Cerebellar cortex (tissue), 1 donor: ENCODE measurements around the gene TMEM175.
A peak's percentile ranks its signal among the peaks of the same experiment; 100 is the strongest.

Source experiments
- DNase-seq: peaks from one replicate; pipeline ENCODE4 v3.0.0-alpha.2; 2015; ENCODE audit warnings: low spot score

Gene TMEM175, protein sequence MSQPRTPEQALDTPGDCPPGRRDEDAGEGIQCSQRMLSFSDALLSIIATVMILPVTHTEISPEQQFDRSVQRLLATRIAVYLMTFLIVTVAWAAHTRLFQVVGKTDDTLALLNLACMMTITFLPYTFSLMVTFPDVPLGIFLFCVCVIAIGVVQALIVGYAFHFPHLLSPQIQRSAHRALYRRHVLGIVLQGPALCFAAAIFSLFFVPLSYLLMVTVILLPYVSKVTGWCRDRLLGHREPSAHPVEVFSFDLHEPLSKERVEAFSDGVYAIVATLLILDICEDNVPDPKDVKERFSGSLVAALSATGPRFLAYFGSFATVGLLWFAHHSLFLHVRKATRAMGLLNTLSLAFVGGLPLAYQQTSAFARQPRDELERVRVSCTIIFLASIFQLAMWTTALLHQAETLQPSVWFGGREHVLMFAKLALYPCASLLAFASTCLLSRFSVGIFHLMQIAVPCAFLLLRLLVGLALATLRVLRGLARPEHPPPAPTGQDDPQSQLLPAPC

DNA sequence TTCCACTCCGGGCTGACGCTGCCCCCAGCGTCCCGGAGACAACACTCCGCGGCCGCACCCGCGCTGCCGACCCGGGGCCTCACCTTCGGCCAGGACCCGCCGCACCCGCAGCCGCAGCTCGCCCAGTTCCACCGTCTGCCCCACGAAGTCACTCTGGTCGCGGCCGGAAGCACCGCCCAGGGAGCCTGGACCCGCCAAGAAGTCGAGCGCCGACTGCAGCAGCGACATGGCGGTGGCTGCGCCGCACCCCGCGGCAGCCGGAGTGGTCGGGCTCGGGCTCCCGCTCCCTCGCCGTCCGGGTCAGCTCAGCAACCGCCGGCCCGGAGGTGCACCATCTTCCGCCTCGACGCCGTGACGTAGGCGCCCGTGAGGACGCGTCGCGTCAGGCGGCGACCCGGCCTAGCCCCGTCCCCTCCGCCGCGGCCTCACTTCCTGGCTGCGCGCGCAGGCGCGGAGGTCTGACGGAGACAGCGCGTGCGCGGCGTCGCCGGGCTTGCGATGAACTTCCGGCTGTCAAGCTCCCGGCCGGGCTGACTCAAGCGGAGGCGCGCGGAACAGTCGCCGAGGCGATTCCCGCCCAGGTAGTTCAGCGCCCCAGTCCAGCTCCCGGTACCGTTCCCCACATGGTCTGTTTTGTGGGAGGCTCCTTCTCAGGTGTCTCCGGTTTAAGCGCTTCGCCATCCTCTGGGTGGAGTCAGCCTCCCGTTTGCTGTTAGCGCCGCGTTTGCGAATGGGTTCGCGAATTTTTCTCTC lies at the start of gene TMEM175, which contains the start of gene GAK:
TMEM175 (plus strand) TSS at position 501 of the 753 bp plus-strand sequence. CDS start 15,280 bp downstream, outside the sequence.
GAK (minus strand) TSS at position 357 of the 753 bp plus-strand sequence; CDS start at position 228, 129 bp downstream.
- peak; percentile 91 for DNase-seq

DNA sequence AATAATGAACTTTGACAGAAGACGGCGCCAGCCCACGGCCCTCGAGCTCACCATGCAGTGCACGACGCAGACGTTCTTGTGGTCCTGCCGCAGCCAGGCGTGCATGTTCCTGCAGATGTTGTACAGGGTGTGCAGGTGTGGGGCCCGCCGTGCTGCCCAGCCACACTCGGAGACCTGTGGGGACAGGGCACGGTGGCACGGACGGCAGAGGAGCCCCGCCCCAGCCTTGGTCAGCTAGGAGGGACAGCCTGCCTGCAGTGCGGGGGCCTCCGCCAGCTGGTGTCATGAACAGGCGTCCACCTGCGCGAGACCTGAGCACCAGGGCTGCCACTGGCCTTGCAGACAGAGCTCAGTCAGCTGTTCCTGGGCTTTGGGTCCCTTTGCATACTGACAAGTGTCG lies 49.6 kb upstream of the TMEM175 start:
- DNase-seq = no peak

DNA sequence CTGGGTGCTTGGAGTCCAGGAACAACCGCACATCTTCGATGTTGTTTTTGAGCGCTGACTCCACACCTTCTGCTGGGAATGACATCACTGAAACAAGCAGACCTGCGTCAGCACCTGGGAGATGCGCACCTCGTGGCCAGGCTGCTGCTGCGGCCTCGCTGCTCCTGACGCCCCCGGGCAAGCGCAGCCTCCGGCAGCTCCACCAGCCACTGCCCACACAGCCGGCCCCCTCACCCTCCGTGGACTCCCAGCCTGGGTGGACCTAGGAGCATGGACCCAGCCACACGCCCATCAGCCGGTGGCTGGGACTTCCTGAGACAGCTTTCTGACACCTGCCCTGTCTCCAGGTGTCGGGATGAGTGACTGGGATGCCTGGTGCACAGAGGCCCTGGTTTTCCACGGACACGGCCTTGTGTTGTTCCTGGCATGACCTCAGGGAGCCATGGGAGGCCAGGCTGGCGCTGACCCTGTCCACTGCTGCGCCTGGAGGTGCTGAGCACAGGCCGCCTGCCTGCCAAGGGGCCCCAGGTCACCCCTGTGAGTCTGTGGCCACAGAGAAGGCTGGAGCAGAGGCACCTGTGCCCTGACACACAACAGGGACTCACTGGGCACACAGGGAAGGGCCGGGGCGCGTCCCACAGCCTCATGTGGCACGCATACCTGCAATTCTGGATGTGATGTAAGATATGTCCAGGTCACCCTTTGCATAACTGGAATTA lies 48.7 kb upstream of the TMEM175 start:
- no peak for DNase-seq

DNA sequence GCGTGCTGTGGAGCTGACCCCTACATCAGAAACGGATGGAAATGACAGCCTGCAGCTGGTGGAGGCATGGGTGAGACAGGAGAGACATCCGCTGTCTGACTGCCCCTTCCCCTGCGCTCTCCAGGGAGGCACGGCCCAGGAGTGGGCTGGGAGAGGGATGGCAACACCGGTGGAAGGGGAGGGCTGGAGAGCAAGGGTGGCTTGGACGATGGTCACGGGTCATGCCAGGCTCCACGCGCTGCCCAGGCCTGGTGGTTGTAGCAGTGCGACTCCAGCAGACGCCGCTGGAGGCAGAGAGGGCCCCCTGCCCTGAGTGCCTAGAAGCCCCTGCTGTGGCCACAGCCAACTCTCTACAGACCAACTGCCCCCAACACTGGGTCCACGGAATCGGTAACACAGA lies 48.0 kb upstream of the TMEM175 start:
- DNase-seq = no peak

DNA sequence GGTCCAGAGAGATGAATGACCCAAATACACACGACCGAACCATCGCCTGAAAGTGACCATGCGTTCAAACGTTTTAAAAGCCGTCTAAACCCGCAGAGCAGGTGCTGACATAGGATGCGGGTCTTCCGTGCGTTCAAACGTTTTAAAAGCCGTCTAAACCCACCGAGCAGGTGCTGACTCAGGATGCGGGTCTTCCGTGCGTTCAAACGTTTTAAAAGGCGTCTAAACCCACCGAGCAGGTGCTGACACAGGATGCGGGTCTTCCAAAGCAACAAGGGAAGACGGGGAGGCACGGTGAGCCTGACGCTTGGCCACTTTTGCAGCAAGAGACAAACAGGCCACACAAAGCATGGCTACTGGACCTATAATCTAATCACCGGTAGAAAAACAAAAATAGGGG lies 47.4 kb upstream of the TMEM175 start:
- DNase-seq = no peak

DNA sequence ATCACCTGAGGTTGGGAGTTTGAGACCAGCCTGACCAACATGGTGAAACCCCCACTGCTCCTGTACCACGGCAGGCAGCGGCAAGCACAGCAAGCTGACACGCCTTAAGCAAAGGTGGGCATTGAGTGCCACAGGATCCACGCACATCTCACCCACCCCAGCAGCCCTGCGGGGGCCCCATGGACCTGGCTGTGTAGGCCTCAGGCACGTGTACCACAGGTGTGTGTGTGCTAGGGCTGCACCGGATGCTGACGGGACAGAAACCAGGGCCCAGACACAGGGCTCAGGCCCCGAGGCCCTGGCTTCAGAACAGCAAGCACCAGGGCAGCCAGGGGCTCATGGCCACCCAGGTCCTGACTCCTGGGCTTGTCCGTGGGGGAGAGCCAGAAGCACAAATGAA lies 46.9 kb upstream of the TMEM175 start:
- DNase-seq = no peak

DNA sequence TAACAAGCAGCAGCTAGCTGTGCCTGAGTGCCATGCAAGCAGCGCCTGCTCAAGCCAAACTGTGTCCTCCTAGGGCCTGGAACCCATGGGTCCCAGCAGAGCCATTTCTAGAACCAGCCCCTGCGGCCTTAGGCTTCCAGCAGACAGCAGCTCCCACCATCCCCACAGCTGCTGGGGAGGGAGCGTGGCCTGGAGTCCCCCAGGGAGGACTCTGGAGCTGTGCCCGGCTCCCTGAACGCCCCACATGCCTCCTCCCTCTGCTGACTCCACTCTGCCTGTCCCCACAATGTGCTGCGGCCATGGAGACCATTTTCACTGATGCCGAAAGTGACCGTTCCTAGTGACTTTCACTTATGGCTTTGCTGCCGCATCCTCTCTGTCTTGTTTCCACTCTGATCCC lies 46.0 kb upstream of the TMEM175 start:
- DNase-seq = no peak

DNA sequence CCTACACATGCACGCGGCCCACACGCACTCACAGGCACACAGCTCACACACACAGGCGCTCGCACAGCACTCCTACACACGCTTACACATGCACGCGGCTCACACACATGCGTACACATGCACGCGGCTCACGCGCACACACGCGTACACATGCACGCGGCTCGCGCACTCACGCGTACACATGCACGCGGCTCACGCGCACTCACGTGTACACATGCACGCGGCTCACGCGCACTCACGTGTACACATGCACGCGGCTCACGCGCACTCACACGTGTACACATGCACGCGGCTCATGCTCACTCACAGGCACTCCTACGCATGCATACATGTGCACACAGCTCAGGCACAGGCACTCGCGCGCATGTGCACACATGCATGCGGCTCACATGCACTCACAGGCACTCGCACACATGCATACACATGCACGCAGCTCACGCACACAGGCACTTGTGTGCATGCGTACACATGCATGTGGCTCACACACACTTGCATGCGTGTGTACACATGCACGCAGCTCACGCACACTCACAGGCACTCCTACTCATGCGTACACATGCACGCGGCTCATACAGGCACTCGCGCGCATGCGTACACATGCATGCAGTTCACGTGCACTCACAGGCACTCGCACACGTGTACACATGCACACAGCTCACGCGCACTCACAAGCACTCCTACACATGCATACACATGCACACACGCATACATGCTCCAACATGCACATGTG lies 45.1 kb upstream of the TMEM175 start:
- no peak for DNase-seq

DNA sequence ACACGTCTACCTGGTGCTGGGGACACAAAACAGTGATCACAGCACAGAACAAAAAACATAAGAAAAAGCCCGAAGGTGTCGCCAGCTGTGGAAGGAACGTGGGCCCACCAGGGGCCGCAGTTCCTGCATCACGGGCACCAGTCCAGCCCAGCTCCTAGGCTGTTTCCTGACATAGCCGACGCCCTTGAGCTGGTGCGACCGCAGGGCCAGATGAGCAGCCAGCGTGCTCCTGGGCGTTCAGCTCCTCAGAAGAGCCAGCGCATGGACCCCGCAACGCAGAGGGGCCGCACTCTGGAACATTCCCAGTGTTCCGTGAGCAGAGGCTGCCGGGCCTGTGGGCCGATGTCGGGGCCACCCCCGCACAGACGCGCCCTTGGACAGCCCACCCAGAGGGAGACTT lies 44.2 kb upstream of the TMEM175 start:
- DNase-seq = no peak

DNA sequence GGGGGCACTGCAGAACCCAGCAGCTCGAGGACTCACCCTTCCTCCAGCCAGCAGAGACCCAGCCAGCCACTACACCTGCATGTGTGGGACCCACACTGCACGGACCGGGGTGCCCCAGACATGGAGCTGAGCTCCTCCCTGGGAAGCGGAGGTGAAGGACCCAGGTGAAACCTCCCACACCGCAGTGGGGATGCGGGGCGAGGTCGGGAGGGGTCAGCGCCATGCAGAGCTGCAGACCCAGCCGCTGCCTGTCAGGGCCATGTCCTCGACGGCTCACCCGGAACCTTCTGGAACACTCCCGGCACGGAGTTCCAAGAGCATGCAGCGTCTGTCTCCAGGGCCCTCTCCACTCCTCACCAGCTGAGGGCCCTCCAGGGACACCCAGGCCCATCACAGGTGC lies 42.7 kb upstream of the TMEM175 start:
- DNase-seq = no peak

DNA sequence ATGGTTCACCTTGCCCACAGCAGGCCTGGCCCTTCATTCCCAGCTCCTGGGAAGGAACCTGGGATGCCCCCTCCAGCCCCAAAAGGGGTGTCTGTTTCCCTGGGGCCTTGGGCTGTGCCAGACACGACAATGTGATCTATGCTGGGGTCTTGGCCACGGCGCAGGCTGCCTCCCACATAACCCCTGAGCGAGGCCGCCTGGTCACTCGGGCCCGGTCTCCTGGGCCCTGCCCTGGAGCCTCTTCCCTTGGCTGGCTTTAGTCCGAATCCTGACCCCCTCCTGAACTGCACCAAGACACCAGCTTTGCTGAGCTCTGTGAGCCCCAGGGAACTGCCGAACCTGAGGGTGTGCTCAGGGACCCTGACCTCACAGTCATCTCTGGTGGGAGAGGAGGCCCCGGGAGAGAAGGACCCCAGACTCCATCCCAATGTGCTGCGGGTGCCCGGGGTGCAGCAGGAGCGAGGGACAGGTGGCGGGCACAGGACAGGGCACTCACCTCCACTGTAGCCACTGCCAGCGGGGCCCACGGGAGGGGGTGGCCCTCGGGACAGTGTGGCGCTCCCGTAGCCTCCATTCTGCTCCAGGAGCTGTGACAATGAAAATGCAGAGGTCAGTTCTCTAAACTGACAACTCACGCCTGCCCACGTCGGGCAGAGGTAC lies 42.1 kb upstream of the TMEM175 start:
- no peak for DNase-seq

DNA sequence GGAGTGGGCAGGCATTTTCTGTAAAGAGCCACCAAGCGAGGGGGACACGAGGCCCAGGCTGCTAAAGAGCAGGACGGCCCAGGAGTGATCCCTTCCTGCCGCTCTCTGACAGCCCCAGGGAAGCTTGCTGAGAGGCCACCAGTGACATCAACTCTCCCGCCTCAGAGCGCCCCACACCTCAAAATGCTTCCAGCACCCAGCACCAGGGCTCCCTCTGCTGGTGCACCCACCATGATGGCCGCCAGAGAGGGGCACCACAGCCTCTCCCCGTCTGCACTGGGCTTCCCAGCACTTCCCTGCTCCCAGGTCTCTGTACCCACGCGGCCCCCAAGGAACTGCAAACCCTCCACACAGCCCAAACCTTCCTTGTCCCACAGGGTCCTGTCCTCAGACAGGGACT lies 40.5 kb upstream of the TMEM175 start:
- DNase-seq = no peak

DNA sequence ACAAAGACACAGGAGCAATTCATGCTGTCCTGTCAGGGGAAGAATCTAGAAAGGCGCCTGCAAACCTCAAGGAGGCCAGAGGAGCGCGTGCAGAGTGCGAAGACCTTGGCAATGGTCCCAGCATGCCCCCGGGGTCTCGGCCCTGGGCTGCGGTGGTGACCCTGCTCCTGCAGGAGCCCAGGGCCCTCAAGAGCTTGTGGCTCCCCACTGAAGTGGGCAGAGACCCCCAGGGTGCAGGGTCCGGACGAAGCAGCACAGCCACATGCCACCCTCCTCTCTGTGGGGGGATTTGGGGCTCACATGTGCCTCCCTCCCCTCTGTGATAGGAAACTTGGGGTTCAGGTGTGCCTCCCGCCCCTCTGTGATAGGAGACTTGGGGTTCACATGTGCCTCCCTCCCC lies 39.5 kb upstream of the TMEM175 start:
- DNase-seq = no peak

DNA sequence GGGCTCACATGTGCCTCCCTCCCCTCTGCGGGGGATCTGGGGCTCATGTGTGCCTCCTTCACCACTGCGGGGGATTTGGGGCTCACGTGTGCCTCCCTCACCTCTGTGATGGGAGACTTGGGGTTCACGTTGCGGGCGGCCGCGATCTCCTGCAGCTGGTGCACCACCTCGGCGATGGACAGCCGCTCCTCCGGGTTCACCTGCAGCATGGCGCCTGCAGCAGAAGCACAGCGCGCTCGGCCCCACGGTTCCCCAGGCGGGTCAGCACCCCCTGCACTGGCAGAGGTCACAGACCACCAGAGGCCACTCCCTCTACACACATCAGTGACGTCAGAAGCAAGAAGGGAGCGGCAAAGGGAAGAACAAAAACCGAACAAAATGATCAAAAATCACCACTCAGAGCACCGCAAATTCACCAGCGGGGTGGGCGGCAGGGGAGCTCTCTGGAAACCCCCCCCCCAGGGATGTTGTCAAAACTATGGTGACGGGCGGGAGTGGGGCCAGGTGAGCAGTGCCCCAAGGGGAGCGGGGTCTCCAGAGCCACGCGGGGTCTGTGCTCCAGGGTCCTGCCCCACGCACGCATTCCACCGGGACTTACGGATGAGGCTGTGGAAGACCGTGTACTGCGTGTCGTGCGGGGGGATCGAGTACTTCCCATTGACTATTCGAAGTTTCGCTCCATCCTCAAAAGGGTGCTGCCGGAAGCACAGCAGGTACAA lies 38.8 kb upstream of the TMEM175 start:
- DNase-seq = no peak

DNA sequence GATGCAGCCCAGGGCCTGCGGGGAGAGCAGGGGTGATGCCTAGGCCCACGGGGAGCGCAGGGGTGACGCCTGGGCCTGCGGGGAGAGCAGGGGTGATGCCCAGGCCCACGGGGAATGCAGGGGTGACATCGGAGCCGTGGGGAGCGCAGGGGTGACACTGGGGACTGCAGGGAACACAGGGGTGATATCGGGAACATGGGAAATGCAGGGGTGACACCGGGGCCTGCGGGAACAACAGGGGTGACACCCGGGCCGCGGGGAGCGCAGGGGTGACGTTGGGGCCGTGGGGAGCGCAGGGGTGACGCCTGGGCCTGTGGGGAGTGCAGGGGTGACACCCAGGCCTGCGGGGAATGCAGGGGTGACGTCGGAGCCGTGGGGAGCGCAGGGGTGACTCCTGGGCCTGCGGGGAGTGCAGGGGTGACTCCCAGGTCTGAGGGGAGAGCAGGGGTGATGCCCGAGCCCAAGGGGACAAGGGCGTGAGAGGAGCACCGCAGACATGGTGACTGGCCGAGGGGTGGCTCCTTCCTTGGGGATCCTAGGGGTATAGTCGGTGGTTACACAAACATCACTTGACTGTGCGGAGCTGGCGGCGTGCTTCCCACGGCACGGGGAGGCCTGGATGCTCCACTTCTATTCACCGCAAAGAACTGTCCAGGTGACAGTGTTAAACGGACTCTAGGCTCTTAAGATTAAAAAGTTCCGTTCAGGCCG lies 38.1 kb upstream of the TMEM175 start:
- no peak for DNase-seq

DNA sequence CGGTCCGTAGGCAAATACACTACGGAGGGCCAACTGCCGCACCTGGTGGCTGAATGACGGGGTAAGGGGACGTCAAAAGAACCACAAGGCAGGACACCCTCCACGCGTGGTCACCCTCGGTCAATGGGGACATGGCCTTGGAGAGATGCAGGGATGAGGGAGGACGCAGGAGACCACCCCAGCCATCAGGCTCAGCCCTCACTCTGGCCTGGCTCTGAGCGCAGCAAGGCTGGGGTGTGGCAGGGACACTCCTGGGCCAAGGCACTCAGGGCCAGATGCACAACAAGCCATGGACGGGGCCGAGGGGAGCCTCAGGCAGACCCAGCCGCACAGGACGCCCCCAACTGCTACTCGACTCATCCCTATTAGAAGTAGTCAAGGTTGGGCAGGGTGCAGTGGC lies 36.7 kb upstream of the TMEM175 start:
- no peak for DNase-seq

DNA sequence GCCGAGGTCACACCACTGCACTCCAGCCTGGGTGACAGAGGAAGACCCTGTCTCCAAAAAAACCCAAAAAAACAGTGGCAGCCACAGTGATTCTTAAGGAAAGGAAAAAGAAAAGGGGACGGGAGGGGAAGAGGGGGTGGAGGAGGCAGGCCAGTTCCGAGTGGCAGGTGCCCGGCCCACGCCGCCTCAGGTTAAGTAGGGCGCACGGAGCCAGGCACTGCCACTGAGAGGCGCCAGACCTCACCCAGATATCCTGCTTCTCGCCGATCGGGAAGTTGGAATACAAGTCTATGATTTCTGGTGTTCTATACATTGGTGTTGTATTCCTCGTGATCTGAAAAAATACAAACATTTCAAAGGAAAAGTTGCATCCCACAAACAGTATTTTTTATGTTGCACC lies 36.0 kb upstream of the TMEM175 start:
- DNase-seq = no peak

DNA sequence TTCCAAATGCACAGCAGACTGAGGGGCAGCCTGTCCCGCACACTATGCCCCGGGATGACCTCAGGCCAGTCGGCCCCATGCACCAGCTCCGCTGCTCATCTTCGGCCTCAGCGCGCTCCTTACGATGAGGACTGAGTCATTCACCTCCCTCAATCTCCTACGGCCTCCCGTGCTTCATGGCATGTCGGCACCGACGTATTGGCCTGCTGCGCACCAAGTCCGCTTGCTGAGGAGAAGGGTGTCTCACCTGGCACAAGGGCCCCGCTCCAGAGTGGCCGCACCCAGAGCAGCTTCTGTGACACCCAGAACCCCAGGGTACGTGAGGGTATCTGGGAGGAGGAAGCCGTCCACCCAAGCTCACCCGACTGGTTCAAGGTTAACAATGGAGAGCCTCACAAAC lies 35.6 kb upstream of the TMEM175 start:
- no peak for DNase-seq

DNA sequence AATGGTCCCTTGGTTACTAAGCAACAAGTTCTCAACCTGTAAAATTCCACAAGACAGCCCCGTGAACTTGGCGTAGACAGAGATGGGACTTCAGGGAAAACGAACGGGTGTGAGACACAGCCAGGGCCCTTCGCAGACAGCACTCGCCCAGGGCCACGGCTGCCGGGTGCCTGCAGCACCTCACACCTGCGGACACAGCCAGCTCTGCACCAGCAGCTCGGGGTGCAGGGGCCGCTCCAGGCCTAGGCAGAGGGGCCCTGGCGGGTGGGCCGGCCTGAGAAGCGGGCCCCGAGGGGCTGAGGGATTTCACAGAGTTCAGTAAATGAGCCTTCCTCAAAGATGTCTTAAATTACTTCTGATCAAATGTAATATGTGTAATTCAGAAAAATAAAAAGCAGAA lies 34.1 kb upstream of the TMEM175 start:
- DNase-seq = no peak
